PC-9 (cell line): ENCODE measurements around the gene HMX1. TPM values are rescaled to one million over a fixed set of nuclear protein-coding genes. Genes with fewer than 3 reads are reported as not detected.

Source experiments
- BruUV-seq: library from RNA; stranded (reverse); fragments of 400-500 nt; replicated peaks from 2 replicates; lab custom pipeline; 2021; lab: Mats Ljungman, UMichigan
- CTCF ChIA-PET: fragments of 300-600 bp; sonication (Branson Sonifier 250); formaldehyde crosslinking; loops from one replicate; lab custom pipeline; 2022; ENCODE audit warnings: antibody characterized with exemption; lab: Charles Lee
- POLR2A ChIA-PET: fragments of 300-600 bp; sonication (Branson Sonifier 250); formaldehyde crosslinking; loops from one replicate; lab custom pipeline; 2022; ENCODE audit warnings: antibody characterized with exemption; ENCODE audit not compliant: unreplicated experiment; lab: Charles Lee
- DNase-seq, 2 experiments: peaks; one replicate each; pipeline versions ENCODE4 v3.0.0 to v3.0.0-alpha.2; 2015 to 2022; ENCODE audit warnings: mixed read lengths in 1 of 2
- H2AFZ ChIP-seq: fragments of 200-600 bp; sonication (generic); 2 replicates; pipeline ENCODE4 v1.8.1; 2017; ENCODE audit warnings: antibody characterized with exemption
- H3F3A ChIP-seq: fragments of 200-600 bp; sonication (generic); 2 replicates; pipeline ENCODE4 v1.8.1; 2017; ENCODE audit warnings: antibody characterized with exemption, mild to moderate bottlenecking, low read depth; ENCODE audit not compliant: insufficient read depth
- H3K27ac ChIP-seq: fragments of 200-600 bp; sonication (generic); 2 replicates; pipeline ENCODE4 v1.6.1; 2016; ENCODE audit warnings: mixed run types
- H3K27me3 ChIP-seq: fragments of 200-600 bp; sonication (generic); 2 replicates; pipeline ENCODE4 v1.6.1; 2016; ENCODE audit warnings: low read depth, mixed run types; ENCODE audit not compliant: insufficient read depth
- H3K36me3 ChIP-seq: fragments of 200-600 bp; sonication (generic); 2 replicates; pipeline ENCODE4 v1.6.1; 2016; ENCODE audit warnings: low read depth, mixed run types
- H3K4me1 ChIP-seq: fragments of 200-600 bp; sonication (generic); replicated peaks from 2 replicates; pipeline ENCODE4 v1.6.1; 2016; ENCODE audit warnings: mixed run types; ENCODE audit not compliant: insufficient read depth
- H3K4me2 ChIP-seq: fragments of 200-600 bp; sonication (generic); 2 replicates; pipeline ENCODE4 v1.6.1; 2017; ENCODE audit warnings: mixed run types
- H3K4me3 ChIP-seq: fragments of 200-600 bp; sonication (generic); 2 replicates; pipeline ENCODE4 v1.6.1; 2016; ENCODE audit warnings: mixed run types
- H3K79me2 ChIP-seq: fragments of 200-600 bp; sonication (generic); 2 replicates; pipeline ENCODE4 v1.6.1; 2017; ENCODE audit warnings: low read depth, mixed run types
- H3K9me2 ChIP-seq: fragments of 200-600 bp; sonication (generic); 2 replicates; pipeline ENCODE4 v1.8.1; 2017; ENCODE audit warnings: mild to moderate bottlenecking; ENCODE audit not compliant: insufficient read depth
- H3K9me3 ChIP-seq: fragments of 200-600 bp; sonication (generic); 2 replicates; pipeline ENCODE4 v1.8.1; 2016; ENCODE audit warnings: low read depth; ENCODE audit not compliant: insufficient read depth
- H4K20me1 ChIP-seq: fragments of 200-600 bp; sonication (generic); 2 replicates; pipeline ENCODE4 v1.8.1; 2017; ENCODE audit not compliant: insufficient read depth
- CTCF ChIP-seq: fragments of 200-600 bp; sonication (generic); conservative IDR thresholded peaks from 2 replicates; pipeline ENCODE4 v1.6.1; 2017; ENCODE audit warnings: mixed run types, antibody characterized with exemption, mild to moderate bottlenecking, moderate library complexity
- EZH2 ChIP-seq: fragments of 200-600 bp; sonication (generic); IDR thresholded peaks from 2 replicates; pipeline ENCODE4 v1.8.0; 2017; ENCODE audit warnings: antibody characterized with exemption, low read depth
- intact Hi-C: fragments of 100-400 bp; cut with micrococcal nuclease; formaldehyde crosslinking; loops from one replicate; pipeline ENCODE4 v1.10.0; 2022; ENCODE audit not compliant: unreplicated experiment
- total RNA-seq: library from RNA; stranded (reverse); gene quantifications from 2 replicates; pipeline ENCODE4 v1.2.3, GENCODE V29; 2021

The HMX1 gene
- total RNA-seq, 1 experiment from 2014 or later: not detected

DNA sequence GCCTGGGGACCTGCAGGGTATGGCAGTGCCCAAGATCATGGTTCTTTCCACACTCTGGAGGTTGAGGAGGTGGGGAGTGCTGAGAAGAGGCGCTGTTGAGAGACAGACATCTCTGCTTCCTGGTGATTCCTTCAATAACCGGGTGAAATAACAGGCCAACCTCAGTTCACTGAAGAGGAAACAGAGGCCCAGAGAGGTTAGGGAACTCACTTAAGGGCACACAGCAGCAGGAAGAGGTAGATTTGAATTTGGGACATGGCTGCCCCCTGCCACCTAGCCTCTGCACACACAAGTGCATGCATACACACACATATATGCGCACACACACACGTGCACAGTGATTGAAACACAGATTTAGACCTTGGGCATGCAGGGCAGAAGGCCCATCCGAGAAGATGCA lies 24.9 kb upstream of the HMX1 start:
- H4K20me1 ChIP-seq: no peaks in the 10 kb centered on the region
- no peak overlapping the region for H2AFZ ChIP-seq
- no peak overlapping the region for H3K4me3 ChIP-seq

DNA sequence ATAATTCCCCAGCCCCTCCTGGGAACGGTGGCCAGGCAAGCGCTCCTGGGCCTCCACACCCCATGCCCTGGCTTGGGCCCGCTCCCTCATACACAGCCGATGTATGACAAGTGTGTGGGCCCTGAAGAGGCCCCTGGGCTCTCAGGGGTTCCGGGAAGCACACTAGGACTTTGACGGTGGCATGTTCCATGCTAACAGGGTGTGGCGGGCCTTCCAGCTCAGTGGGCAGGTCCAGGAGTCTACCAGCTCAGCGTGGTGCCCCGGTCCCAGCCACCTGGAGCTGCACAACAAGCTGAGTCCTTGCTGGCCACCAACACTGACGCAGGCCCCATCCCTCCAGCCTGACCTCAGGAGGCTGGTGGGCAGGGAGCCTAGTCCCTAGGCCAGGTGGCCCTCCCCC lies 24.4 kb upstream of the HMX1 start:
- no peak for DNase-seq
- no peaks in the 10 kb centered on the region for H3K9me3 ChIP-seq
- no peaks in the 10 kb centered on the region for H3K4me1 ChIP-seq
- H3K79me2 ChIP-seq: no peaks in the 10 kb centered on the region
- no peak overlapping the region for H3K4me2 ChIP-seq
- H2AFZ ChIP-seq: no peak overlapping the region
- ChIA-PET CTCF (no interaction called here), POLR2A (no interaction called here)
- H3K36me3 ChIP-seq: no peaks in the 10 kb centered on the region
- H3K27ac ChIP-seq: no peak overlapping the region
- H3K4me3 ChIP-seq: no peak overlapping the region
- BruUV-seq: no TSS peak
- no peaks in the 10 kb centered on the region for H4K20me1 ChIP-seq
- peaks cover 52% of the 10 kb centered on the region for H3K27me3 ChIP-seq
- TF ChIP-seq EZH2: no peak
- no peak for TF ChIP-seq CTCF
- no peaks in the 10 kb centered on the region for H3K9me2 ChIP-seq
- H3F3A ChIP-seq: no peaks in the 10 kb centered on the region
- intact Hi-C loops: no loop called here

More for the DNA sequence above, 24.9 kb upstream of the HMX1 start:
- TF ChIP-seq CTCF: no peak
- no peak for TF ChIP-seq EZH2
- Histone ChIP-seq H3K4me2 (no peak overlapping the region), H3K9me2 (no peaks in the 10 kb centered on the region), H3K27ac (no peak overlapping the region), H3K4me1 (no peaks in the 10 kb centered on the region), H3K79me2 (no peaks in the 10 kb centered on the region), H3K36me3 (no peaks in the 10 kb centered on the region), H3K9me3 (no peaks in the 10 kb centered on the region), H3F3A (no peaks in the 10 kb centered on the region), H3K27me3 (peaks cover 57% of the 10 kb centered on the region)
- no peak for DNase-seq
- BruUV-seq: no TSS peak
- POLR2A ChIA-PET: no interaction called here
- intact Hi-C loops: no loop called here
- CTCF ChIA-PET: interaction anchor here (0.7 kb wide), 1 partner anchor 116 kb away, joined by 6 read pairs; no protein-coding TSS in a partner anchor

- no peak for TF ChIP-seq CTCF
- TF ChIP-seq EZH2: no peak
- BruUV-seq: no TSS peak
- CTCF ChIA-PET: no interaction called here
Observed at GRCh38 chr4:8895295-8895694, 23.7 kb upstream of the HMX1 start.

More at GRCh38 chr4:8895295-8895694, 23.7 kb upstream of the HMX1 start:
- no peaks in the 10 kb centered on the region for H3F3A ChIP-seq
- H3K4me2 ChIP-seq: no peak overlapping the region
- no peaks in the 10 kb centered on the region for H3K9me3 ChIP-seq
- peaks cover 51% of the 10 kb centered on the region for H3K27me3 ChIP-seq
- H3K9me2 ChIP-seq: no peaks in the 10 kb centered on the region
- intact Hi-C loops: no loop called here
- no peaks in the 10 kb centered on the region for H4K20me1 ChIP-seq
- no peak overlapping the region for H3K4me3 ChIP-seq
- POLR2A ChIA-PET: no interaction called here
- H3K27ac ChIP-seq: no peak overlapping the region
- H3K4me1 ChIP-seq: no peaks in the 10 kb centered on the region
- no peak overlapping the region for H2AFZ ChIP-seq
- DNase-seq: no peak
- no peaks in the 10 kb centered on the region for H3K79me2 ChIP-seq
- no peaks in the 10 kb centered on the region for H3K36me3 ChIP-seq
